HG03108 (cell line): ENCODE results near the gene ZGLP1.
A peak's percentile ranks its signal among the peaks of the same experiment; 100 is the strongest.
"Not testable (repeated sequence)": the region's sequence is repeated elsewhere in the genome, so short reads cannot be mapped to it uniquely, and the experiment has no call there.

Experiments used
- ATAC-seq: cut with Tn5 transposase; IDR thresholded peaks from one replicate; pipeline ENCODE4 v1.9.1; 2021; ENCODE audit warnings: moderate library complexity; ENCODE audit not compliant: unreplicated experiment

ZGLP1 gene

GRCh38 chr19:10283301-10284064 is 26.1 kb downstream of the ZGLP1 start:
- ATAC-seq: no peak

DNA sequence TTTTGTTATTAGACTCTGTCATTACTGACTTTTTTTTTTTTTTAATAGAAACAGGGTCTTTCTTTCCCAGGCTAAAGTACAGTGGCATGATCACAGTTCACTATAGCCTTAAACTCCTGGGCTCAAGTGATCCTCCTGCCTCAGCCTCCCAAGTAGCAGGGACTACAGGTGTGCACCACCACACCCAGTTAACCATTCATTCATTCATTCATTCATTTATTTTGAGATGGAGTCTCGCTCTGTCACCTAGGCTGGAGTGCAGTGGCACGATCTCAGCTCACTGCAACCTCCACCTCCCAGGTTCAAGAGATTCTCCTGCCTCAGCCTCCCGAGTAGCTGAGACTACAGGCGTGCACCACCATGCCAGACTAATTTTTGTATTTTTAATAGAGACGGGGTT is 27.6 kb downstream of the ZGLP1 start:
- not testable (repeated sequence) for ATAC-seq

DNA sequence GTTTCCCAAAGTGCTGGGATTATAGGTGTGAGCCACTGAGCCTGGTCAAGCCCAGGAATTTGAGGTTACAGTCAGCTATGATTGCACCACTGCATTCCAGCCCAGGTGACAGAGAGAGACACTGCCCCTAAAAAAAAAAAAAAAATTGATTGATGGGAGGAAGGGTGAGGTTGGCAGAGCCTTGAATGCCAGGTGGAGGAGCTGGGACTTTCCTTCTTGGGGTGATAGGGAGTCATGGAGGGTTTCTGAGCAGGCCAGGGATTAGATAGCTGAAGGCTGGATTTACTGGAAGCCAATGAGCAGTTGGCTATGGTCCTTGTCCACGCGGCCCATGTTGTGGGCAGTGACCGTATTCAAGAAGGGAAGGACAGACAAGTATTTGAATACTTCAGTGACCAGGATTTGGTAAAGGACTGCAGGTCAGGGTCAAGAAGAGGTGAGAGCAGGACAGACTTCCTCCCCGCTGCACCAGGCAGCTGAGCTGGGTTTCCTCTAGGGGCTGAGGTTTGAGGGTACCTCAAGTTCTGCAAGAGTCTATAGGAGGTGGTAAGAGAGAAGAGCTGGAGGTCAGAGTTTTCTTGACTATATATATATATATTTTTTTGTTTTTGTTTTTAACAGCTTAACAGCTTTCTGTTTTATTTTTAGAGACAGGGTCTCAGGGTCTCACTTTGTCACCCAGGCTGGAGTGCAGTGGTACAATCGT is 29.7 kb downstream of the ZGLP1 start:
- no peak for ATAC-seq

GRCh38 chr19:10278935-10279334 is 30.7 kb downstream of the ZGLP1 start:
- ATAC-seq: no peak

- no peak for ATAC-seq
These were observed 31.6 kb downstream of the ZGLP1 start for GRCh38 chr19:10277795-10278589.

DNA sequence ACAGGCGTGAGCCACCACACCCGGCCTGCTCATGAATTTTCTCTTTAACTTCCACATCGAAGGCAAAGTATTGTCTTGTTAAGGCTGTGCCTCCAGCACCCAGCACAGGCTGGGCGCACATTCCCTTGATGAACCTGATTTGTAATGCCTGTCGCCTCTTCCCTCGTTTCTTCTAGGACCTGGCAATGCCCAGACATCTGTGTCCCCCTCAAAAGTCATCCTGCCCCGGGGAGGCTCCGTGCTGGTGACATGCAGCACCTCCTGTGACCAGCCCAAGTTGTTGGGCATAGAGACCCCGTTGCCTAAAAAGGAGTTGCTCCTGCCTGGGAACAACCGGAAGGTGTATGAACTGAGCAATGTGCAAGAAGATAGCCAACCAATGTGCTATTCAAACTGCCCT is 35.0 kb downstream of the ZGLP1 start:
- ATAC-seq: no peak

DNA sequence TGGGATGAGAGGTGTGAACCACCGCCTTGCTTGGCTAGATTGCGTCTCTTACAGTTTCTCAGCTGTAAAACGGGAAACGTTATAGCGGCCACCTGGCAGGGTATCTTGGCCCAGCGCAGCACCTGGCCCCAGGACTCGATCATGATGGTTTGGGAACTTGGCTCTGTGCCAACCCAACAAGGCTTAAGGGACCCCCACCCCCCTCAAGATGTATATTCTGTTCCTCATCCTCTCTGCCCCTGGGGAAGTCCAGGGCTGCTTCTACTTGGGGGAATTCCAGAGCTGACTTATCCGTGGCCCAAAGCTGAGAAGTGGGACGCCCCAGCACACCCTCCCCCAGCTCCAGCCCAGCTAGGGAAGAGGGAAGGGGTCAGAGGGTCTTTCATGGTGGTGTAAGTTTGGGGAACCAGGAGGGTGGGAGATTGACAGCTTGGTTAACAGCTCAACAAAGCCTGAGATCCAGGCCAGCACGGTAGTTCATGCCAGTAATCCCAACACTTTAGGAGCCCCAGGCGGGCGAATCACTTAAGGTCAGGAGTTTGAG is 38.0 kb downstream of the ZGLP1 start:
- no peak for ATAC-seq

- ATAC-seq: peak; percentile 40
These were observed 38.8 kb downstream of the ZGLP1 start, which contains the start of gene ICAM1 for GRCh38 chr19:10270616-10271394. Gene ICAM1 (plus strand): TSS chr19:10271120. CDS start chr19:10271160, 40 bp downstream.

- no peak for ATAC-seq
These were observed 39.4 kb downstream of the ZGLP1 start for GRCh38 chr19:10270180-10270615.

GRCh38 chr19:10269333-10270179 is 40.1 kb downstream of the ZGLP1 start:
- peak; percentile 35 for ATAC-seq

GRCh38 chr19:10268071-10268470 is 41.5 kb downstream of the ZGLP1 start:
- ATAC-seq: no peak

DNA sequence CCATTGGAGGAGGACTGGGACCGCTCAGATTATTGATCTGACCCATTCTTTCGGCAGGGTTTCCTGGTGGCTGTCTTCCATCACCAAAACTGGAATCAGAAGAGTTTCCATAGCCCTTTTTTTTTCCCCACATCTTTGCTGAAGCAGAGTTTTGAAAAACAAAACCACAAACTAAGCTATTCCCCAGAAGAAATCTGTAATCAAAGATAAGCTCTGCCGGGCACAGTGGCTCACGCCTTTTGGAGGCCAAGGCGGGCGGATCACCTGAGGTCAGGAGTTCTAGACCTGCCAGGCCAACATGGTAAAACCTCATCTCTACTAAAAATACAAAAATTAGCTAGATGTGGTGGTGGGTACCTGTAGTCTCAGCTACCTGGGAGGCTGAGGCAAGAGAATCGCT is 42.9 kb downstream of the ZGLP1 start:
- ATAC-seq: no peak

GRCh38 chr19:10262771-10263170 is 46.8 kb downstream of the ZGLP1 start:
- no peak for ATAC-seq

- no peak for ATAC-seq
These were observed 49.5 kb downstream of the ZGLP1 start for GRCh38 chr19:10260141-10260584.

DNA sequence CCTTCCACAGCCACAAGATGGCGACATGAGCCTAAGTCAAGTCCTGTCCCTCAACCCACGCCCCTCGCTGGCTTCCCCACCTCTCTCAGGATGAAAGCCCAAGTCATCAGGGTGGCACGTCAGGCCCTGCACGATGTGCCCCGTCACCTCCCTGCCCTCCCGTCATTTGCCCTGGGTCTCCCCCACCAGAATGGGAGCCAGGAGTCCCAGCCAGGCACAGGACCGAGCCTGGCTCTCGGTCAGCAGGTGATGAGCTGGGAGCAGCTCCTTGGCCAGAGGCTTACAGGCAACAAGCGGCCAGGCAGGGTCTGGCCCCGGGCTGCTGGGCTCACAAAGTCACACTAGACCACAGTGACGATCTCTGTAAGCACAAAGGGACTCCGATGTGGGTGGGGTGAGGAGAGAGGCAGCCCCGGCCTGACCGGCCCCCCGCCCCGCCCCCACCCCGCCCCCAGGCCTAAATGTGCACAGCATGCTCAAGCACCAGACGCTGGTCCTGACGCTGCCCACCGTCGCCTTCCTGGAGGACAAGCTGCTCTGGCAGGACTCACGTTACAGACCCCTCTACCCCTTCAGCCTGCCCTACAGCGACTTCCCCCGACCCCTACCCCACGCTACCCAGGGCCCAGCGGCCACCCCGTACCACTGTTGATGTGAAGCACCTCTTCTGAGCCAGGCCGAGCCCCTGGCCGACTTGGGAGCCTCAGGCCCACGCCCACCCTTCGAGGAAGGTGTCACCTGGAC is 50.3 kb downstream of the ZGLP1 start:
- no peak for ATAC-seq

GRCh38 chr19:10258080-10258710 is 51.4 kb downstream of the ZGLP1 start:
- ATAC-seq: no peak

GRCh38 chr19:10256970-10257615 is 52.5 kb downstream of the ZGLP1 start:
- no peak for ATAC-seq

DNA sequence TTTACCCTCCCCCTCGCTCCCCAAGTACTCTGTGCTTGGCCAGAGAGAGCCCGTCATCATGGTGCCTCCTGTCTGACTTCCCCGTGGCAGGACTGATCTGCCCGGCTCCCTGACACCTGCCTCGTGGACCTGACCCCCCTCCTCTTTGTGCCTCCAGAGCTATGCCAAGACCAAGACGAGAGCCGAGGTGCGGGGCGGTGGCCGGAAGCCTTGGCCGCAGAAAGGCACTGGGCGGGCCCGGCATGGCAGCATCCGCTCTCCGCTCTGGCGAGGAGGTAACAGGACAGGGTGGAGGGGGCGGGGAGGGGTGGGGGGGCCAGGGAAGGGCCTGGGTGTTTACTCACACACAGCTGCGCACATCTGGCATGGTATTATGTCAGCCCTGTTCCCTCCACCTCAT is 53.1 kb downstream of the ZGLP1 start:
- ATAC-seq: no peak
